ENCODE data around the gene PIGP. TPM values are rescaled to one million over a fixed set of nuclear protein-coding genes. Genes with fewer than 3 reads are reported as not detected.

PIGP gene
- total and polyA plus RNA-seq, 9 of the 15 experiments (the other 6 are each of a cell fraction or from before 2014, with no cell fraction given): 18.3 to 122 (median 35.6) TPM

DNA sequence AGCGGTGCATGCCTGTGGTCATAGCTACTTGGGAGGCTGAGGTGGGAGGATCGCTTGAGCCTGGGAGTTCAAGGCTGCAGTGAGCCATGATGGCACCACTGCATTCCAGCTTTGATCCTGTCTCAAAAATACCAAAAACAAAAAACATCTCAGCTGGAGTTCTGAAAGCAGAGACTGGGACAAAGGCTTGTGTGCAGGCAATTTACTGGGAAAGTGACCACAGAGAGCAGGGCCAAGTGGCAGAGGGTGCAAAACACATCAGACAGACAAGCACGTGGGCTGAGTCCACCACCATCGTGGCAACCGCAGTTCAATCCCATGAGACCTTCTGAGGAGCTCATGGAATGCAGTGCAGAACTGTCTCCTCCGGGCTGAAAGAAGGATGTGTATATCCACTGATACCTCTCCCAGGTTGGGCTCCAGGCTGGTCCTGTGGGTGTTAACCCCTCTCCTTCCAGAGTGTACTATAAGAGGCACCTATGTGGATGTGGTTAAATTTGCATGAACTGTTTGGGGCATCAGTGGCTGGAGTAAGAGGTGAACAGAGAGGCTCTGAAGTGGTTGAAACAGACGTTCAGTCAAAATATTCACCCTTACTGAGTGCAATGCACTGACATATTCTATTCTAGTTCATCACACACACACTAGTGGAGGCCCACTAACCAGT, 10.8 kb downstream of the PIGP start:
- no peak overlapping the region for H3K4me3 ChIP-seq
- ATAC-seq (peak; percentile 23; the same call in 2 of the 3 replicates), DNase-seq (ENCODE audit: extremely low read depth in 1 of 4, low spot score in 3 of 4) (no peak), FAIRE-seq (no peak)
- no peak overlapping the region for H3K27ac ChIP-seq (ENCODE audit: extremely low read depth, low read depth, low read length)
- no peaks in the 10 kb centered on the region for H3K27me3 ChIP-seq (ENCODE audit: control insufficient read depth in 2 of 2, insufficient read depth in 2 of 2, low read length in 2 of 2)
- ChIA-PET CTCF (ENCODE audit: low intra/inter-chr PET ratio) (no interaction called here), POLR2A (interaction anchor here (0.6 to 0.7 kb wide), 2 partner anchors 9 to 44 kb away, joined by 3 read pairs; no protein-coding TSS in a partner anchor)
- no TSS peak for BruUV-seq (replicated peaks)
- peaks cover 2% of the 10 kb centered on the region; the same call in 1 of the 3 replicates for H3K36me3 ChIP-seq (ENCODE audit: control insufficient read depth, insufficient read depth, low read length)
- H3K4me2 ChIP-seq (ENCODE audit: insufficient read depth, low read length): no peak overlapping the region
- H3K9ac ChIP-seq (ENCODE audit: insufficient read depth in 1 of 2, low read depth in 2 of 2, low read length in 2 of 2): no peak overlapping the region
- H3K9me3 ChIP-seq (replicated peaks; ENCODE audit: control insufficient read depth, insufficient read depth, low read depth, low read length): no peaks in the 10 kb centered on the region
- no peak overlapping the region for H2AFZ ChIP-seq (ENCODE audit: low read depth, low read length)
- H4K20me1 ChIP-seq (replicated peaks; ENCODE audit: control insufficient read depth, insufficient read depth, low read length): no peaks in the 10 kb centered on the region
- WGBS (ENCODE audit: insufficient coverage, low coverage, missing lambda C conversion rate): 41% methylated on average over 7 of the region's 7 CpGs
- no peaks in the 10 kb centered on the region; a peak in 1 of 5 replicates for H3K4me1 ChIP-seq (replicated peaks in 1 of 2; ENCODE audit: control insufficient read depth in 2 of 2, insufficient read depth in 2 of 2, low read length in 2 of 2)
- in situ Hi-C loops (cut with MboI): no loop called here
- intact Hi-C loops (cut with micrococcal nuclease): no loop called here
- H3K9me1 ChIP-seq (ENCODE audit: control insufficient read depth, insufficient read depth, low read length): no peaks in the 10 kb centered on the region
- TF ChIP-seq ZNF830 (CRISPR knock-in tag; IDR thresholded peaks at IDR 0.05) (no peak), PCBP2 (IDR thresholded peaks at IDR 0.05; ENCODE audit: low read depth, low read length, poor library complexity, severe bottlenecking) (no peak), KDM5B (IDR thresholded peaks at IDR 0.05; ENCODE audit: insufficient replicate concordance, low read depth, low read length) (peak; percentile 30), TFAM (CRISPR knock-in tag; conservative IDR thresholded peaks at IDR 0.05) (no peak), ZNF274 (IDR thresholded peaks at IDR 0.05; ENCODE audit: borderline replicate concordance, low read depth, low read length) (no peak)
- H3K79me2 ChIP-seq (ENCODE audit: control insufficient read depth, insufficient read depth, low read length): no peaks in the 10 kb centered on the region

All from K562 (cell line).